Measurements from ENCODE around the gene MSI2.

The MSI2 gene

DNA sequence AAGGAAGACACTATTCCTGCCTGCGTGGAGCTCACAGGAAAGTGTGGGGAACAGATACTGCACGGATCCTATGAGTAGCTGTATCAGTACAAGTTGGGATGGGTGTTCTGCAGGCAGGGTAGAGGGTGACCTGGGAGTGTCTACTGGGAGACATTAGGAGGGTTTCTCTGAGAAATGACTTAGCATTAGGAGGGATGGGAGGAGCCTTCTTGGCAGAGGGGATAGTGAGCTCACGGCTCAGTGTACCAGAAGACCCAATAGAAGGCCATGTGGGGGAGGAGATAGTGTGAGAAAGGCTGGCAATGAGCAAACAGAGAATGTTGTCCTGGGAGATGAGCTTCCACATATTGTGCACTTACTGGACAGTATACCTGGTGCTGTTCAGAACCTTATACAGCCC, 109.1 kb downstream of the MSI2 start:
- no peak for DNase-seq (ENCODE audit: low read depth in 4 of 4, low spot score in 1 of 4)

DNA sequence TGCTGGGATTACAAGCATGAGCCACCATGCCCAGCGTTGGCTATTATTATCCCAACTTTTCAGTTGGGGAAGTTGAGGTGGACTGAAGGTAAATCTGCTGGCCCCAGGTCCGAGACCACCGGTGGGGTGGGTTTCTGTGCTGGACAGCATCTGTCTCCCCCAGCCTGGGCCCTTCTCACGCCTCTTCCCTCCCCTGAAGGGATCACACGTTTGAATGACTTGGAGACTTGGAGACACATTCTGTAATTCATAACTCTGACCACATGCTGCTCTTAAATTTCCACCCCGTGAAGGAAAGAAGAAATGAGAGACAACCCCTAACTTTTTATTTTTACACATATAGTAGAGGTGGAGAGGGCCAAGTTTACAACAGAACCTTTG, 109.8 kb downstream of the MSI2 start:
- no peak for DNase-seq (ENCODE audit: low read depth in 4 of 4, low spot score in 1 of 4)

DNA sequence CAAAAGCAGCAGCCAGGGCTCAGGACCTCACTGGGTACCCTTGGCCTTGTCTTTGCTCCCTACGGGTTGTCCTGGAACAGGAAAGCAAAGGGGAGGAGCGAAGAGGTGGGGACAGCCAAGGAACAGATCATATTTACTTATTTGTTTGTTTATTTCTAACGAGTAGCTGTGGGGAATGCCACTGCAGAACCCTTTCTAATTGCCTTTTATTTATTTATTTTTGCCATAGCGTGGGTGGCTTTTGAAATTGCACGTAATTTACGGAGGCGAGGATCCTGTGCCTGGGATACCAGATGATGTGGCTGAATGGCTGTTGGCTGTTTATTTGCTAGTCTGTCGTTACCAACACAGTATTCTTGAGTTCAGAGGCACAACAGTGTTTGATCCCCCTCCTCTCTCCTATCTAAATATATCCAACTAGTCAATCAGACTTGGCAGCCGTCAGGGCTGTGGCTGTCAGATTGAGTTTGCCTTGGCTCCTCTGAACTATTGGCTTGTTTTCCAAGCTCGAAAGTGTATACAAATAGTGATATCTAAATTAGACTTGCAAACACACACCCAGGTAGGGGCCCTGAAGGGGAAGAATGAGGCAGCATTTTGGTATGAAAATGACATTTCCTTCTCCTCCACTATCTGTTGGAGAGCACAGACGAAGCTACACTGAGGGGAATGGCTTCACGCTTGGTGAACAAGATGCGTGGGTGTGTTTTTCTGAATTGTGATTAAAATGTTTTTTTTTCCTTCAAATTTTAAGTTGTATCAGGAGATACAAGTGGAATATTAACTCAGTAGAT, 110.4 kb downstream of the MSI2 start:
- DNase-seq (ENCODE audit: low read depth in 4 of 4, low spot score in 1 of 4) = no peak

DNA sequence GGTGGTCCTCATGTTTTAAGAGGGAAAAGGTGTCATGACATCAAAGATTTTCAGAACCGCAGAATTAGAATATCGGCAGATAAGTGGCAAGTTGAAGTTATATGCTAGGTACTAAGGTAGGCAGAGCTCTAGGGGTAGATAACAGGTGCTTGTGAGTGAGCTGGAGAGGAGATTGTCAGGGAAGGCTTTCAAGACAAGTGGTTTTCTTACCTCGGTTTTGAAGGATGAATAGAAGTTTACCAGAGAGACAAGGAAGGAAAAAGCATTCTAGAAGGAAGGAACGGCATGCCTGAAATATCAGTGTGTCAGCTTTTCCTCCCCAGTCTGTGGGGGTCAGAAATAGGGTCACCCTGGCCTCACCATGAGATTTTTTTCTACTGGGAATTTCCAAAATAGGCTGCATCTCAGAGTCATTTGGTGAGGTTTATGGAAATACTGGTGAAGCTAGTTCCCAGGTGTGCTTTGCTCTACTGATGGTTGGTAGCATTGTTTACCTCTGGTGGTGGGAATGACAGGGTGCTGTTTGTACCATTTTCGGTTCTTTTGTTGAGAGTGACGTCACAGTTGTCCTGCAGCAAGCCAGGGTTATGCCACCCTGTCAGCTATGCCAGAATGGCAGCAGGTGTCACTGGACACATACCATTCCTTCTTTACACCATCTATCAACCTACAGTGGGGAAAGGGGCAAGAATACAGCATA, 112.5 kb downstream of the MSI2 start:
- DNase-seq (ENCODE audit: low read depth in 4 of 4, low spot score in 1 of 4) = no peak

DNA sequence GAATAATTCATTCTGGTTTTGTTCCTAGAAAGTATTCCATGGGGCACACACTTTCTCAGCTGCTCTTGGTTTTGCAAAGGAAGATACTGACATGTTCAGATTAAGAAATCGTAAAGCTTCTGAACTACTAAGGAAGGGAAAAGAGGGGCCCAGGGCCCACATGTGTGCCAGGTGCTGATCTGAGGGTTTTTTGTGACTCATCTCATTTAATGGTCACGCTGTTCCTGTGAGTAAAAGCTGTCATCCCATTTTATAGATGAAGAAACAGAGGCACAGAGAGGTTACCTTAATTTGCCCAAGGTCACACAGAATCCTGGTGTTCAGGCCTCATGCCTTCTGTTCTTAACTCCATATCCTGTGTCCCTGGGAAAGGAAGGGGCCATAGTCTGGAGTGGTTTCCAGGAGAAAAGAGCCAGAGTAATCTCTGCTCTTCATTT, 113.2 kb downstream of the MSI2 start:
- no peak for DNase-seq (ENCODE audit: low read depth in 4 of 4, low spot score in 1 of 4)

DNA sequence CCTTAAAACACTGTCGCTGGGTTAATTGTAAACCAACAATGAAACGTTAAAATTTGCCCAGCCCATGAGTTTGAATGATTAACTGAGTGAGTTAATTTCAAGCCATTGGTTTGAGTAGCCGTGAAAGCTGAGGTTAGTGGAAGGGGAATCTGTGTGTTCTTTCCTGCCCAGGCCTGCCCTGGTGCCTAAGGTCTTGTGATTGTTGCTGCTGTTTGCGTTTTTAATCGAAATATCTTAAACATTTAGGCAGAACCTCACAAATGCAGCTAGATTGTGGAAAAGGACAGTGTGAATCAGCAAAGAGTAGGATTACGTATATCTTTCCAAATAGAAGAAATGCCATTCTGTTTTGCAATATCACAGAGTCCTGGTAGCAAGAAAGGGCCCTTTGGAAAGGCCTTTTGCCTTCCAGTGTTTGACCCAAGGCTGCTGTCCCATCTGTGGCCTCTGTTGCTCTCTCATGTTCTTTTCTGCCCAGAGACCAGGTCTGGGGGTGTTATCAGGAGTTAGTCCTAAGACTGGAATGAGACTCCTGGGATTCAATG, 113.8 kb downstream of the MSI2 start:
- DNase-seq (ENCODE audit: low read depth in 4 of 4, low spot score in 1 of 4) = no peak

DNA sequence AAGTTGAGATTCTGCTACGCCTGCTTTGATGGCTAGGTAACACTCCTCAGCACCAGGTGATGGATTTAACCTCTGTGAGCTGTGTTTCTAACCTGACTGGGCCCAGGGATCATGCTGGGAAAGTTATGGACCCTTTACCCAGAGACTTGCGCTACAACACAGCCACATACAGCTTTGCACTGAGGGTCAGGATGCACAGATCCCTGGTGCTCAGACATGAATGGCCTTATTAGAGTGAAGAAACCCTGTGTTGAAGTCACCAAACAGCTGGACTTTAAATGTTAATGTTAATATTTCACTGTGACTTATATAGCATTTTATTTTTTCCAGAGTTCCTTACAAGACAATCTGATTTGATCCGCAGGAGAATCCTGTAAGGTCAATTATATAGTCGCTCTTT, 114.3 kb downstream of the MSI2 start:
- DNase-seq (ENCODE audit: low read depth in 4 of 4, low spot score in 1 of 4) = no peak

DNA sequence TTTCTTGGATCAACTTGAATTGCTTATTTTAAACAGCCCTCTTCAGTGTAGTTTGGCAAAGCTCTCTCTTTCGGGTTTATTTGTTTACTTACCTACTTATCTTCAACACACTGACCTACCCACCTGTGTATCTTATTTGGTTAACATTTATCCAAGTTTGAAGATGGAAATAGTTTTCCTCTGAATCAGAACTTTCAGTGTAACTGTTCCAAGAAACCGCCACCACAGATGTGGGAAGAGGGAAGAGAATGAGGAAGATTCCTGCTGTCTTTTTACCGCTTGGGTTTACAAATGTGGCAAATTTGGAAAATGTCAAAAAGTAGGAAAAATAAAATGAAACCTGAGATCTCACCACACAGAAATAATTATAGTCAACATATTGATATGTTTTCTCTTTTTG, 115.8 kb downstream of the MSI2 start:
- no peak for DNase-seq (ENCODE audit: low read depth in 4 of 4, low spot score in 1 of 4)

DNA sequence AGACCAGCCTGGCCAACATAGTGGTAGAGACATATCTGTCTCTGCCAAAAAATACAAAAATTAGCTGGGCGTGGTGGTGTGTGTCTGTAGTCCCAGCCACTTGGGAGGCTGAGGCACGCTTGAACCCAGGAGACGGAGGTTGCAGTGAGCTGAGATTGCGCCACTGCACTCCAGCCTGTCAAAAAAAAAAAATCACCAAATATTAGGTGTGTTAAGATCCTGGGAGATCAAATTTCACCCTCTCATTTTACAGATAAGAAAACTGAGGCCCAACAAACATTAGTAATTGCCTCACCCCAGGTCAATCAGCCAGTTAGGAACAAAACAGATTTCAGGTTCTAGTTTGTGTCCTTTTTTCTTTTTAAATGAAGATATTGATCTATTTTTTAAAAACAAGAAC, 116.7 kb downstream of the MSI2 start:
- no peak for DNase-seq (ENCODE audit: low read depth in 4 of 4, low spot score in 1 of 4)

DNA sequence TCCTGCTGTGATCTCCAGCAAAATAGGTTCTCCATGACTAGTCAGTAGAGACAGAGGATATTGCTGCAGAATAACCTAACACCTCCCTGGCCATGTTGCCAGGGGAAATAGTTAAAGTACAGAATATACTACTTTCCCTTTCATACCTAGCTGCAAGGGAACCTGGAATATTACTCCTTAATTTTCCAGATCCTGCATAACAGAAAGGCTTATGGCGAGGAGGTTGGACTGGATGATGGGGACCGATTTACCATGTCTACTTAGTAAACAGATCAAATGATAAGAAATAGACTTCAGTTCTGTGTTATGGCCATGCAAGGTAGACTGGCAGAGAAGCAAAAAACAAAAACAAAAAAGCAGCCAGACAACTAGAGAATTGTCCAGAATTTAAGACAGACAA, 117.4 kb downstream of the MSI2 start:
- DNase-seq (ENCODE audit: low read depth in 4 of 4, low spot score in 1 of 4) = no peak

DNA sequence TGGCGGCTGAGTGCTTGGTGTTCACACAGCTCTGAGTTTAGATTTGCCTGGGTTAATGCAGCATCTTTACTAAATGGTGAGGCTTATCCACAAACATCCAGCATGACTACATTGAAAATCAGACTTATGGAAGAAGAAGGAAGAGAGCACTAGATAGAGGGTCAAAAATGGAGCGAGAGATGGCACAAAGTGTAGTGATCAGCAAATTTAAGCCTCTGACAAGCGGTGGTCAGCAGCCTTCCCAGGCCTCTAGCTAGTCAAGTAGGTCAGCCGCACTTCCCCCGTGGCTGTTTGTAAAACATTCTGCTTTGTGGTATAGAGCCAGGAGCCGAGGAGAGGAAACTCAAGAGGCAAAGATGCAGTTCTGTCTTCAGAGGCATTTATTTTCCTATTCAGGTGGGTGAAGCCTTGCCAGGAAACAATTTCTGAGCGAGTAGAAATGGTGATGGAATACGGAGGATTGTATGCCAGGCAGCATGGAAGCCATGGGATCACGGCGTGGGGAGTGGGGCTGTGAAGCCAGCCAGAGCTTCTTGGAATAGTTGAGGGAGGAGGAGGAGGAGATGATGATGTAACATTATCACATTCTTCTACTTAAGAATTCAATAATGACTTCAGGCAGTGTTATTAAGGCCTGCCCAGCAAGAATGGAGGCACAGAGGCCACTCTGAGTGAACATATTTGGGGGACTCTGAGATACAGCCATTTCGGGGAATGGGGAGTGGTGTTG, 118.9 kb downstream of the MSI2 start:
- no peak for DNase-seq (ENCODE audit: low read depth in 4 of 4, low spot score in 1 of 4)

DNA sequence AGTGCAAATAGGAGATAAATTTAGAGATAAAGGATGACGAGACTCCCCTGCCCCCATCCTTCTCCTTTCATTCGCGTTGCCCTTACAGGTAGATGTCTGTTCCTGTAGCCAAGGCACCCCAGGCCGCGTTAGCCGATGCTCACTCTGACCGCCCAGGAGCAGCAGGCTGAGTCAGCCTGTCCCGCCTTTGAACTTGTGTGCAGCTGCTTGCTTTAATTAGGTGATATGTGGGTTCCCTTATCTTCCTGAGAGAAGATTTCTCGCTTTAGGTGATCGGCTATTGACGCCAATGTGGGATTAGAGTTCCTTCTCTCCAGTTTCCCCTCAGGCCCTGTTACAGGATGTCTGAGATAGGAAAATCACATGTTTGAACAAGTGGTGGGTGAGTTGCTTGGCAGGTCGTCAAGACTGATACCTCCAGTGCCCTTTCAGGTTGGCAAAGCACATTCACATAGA, 119.5 kb downstream of the MSI2 start:
- DNase-seq (ENCODE audit: low read depth in 4 of 4, low spot score in 1 of 4) = no peak

DNA sequence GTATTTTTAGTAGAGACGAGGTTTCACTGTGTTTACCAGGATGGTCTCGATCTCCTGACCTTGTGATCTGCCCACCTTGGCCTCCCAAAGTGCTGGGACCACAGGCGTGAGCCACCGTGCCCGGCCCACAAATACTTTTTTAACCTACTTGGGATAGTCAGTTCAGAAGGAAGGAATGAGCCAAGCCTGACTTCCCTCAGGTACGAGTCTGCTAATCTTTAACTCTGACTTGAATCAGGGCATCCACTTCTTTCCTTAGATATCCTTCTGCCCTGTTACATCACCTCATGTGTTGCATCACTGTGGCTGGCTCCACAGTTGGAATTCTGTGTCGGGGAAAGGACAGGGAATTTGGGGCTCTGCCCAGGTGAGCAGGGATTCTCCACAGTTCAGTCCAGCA, 120.8 kb downstream of the MSI2 start:
- no peak for DNase-seq (ENCODE audit: low read depth in 4 of 4, low spot score in 1 of 4)

DNA sequence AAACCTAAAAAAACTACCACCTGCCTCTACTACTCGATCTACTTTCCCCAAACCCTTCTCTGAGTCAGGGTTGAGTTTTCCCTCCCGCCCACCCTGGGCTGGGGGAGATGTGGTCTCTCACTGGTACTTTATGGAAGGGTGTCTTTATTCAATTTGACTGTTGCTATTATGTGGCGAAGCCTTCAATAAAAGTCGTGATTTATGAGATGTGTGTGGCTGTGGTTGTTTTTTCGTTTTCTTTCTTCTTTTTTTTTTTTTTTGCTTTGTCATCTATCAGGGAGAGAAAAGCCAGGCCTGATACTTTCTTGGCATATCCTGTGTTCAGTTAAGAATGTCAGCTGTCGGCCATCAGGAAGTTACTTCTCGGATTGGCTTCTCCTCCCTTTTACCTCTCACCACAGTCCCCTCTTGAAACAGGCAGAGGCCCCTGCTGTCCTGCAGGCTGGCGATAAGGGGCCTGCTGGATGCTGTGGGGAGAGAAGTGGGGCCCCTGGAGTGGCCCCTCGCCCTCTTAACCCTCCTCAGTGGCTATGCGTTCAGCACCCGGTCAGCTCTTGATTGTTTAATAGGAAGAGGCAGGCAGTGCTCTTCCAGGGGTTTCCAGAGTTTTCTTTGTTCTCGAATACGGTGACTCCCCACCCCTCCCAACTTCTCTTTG, 123.0 kb downstream of the MSI2 start:
- DNase-seq (ENCODE audit: low read depth in 4 of 4, low spot score in 1 of 4) = no peak

DNA sequence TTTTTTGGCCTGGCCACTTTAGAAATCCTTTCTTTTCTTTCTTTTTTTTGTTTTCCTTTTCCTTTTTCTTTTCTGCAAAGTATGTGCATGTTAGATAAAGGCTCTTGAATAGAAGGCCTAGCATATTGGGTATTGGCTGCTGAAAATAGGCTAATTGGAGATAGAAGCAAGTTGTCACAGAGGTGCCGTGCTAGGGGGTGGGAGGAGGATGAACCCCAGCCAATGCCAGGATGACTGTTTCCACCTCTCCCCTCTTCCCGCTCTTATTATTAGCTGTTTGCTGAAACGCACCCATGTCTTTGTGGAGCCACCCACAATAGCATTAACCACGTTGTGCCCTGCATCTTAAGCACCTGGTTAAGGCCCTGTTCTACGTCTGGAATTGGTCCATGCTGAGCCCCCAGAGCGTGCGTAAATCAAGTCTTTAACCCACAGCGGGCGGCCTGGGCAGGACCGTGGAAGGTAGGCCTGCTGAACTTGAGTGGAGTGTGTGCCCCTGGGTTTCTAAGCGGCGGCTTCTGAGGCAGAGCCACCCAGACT, 123.6 kb downstream of the MSI2 start:
- no peak for DNase-seq (ENCODE audit: low read depth in 4 of 4, low spot score in 1 of 4)

DNA sequence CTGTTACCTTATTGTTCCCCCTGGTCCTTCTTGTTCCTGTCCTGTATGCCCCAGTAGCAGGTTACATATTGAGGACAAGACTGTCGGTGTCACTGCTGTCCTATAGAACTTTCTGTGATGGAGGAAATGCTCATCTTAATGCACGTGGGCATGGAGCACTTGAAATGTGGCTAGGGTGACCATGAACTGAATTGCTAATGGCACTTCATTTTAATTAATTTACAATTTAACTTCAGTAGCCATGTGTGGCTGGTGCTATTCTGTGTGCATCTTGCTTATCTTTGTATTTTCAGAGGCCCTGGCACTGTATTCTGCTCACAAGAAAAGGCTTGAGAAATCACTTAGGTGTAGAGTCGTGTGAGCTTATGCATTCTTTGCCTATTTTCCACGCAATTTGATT, 125.2 kb downstream of the MSI2 start:
- DNase-seq (ENCODE audit: low read depth in 4 of 4, low spot score in 1 of 4) = no peak

DNA sequence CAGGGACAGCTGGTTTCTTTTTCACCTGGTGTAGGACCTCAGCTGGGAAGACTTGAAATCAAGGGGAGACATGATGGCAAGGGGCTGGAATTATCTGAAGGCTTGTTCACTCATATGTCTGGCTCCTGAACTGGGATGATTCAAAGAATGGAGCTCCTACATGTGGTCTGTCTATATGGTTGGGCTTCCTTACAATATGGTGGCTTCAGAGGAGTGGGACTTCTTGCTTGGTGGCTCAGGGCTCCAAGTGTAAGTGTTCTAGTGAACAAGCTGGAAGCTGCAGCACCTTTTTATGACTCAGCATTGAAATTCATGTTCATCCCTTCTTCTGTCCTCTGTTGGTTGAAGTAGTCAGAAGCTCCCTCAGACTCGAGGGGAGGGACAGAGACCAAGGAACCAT, 127.9 kb downstream of the MSI2 start:
- no peak for DNase-seq (ENCODE audit: low read depth in 4 of 4, low spot score in 1 of 4)

DNA sequence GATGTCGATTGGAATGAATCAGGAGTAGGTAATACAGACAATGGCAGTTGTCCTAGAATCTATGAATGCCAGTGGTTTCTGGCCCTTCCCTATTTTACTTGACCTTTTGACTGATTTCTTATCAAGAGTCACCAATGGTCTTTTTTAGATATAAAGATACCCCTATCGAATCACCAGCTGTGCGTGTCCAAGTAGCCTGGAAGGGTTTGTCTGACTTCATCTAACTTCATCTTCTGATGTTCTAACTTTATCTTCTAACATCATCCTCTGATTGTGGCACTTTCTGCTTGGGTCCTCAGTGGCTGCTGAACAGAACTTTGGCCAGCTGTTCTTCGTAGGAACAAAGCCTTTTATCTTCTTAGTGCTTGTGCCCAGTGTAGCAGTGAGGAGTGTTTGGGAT, 129.7 kb downstream of the MSI2 start:
- no peak for DNase-seq (ENCODE audit: low read depth in 4 of 4, low spot score in 1 of 4)

DNA sequence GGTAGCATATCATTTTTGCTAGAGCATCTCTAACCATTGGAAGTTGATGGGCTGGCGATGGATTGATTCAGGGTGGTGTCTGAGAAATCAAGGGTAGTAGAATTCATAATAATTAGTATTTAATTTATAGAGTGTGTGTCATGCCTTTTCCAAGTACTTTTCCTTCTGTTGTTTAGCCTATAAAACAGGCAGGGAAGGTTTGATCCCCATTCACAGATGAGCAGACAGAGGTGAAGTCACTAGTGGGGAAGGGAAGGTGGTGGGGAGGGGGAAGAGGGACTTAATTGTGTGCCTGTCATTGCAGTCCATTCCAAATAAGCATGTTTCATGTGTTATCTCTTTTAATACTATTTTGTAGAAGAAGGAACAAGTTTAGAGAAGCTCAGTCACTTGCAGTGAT, 131.3 kb downstream of the MSI2 start:
- DNase-seq (ENCODE audit: low read depth in 4 of 4, low spot score in 1 of 4) = no peak

DNA sequence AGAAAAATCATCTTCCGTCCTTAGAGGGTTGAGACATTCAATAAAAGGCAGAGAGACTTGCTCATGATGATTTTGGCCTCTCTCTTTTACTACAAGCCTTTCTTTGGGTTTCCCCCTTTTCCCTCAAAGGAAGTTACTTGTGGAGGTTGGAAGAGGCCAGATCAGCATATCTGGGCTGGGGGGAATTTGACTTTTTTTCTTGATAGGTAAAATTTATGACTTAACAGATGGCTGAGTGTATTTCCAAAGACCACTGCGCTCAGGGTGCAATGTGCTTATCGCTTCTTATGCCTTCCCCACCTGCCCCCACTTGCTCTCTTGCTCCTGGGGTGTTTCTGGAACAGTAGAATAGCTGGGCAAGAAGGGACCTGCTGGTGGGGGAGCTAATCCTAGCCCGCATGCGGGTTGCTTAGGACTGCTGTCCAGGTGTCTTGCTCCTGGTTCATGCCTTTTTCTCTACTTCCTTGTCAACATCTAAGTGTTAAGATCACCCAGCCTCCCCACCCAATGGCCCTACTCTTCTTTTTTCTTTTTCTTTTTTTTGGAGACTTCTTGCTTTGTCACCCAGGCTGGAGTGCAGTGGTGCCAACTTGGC, 131.9 kb downstream of the MSI2 start:
- DNase-seq (ENCODE audit: low read depth in 4 of 4, low spot score in 1 of 4) = no peak

DNA sequence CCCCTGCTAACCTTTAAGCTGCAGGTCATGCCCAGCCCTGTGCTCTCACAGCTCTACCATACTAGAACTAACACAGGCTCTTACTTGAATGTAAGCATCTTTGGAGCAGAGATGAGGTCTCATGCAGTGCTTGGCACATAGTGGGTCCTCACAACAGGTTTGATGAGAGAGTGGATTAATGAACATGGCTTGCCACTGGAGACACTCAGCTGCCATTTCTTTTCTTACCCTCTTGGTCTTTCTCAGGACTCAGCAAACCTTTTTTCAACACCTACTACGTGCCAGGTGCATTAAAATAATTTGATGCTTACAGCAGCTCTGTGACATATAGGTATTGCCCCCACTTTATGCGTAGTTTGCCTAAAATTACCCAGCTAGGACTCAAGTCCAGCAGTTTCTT, 133.2 kb downstream of the MSI2 start:
- DNase-seq (ENCODE audit: low read depth in 4 of 4, low spot score in 1 of 4) = no peak
